OCI-LY1 (cell line): ENCODE data around the gene MYO1A.

Experiments used
- H2AFZ ChIP-seq: fragments of 200-600 bp; sonication (generic), shearing (Covaris generic); 2 replicates; pipeline ENCODE4 v1.6.0; 2014; ENCODE audit warnings: antibody characterized with exemption, mild to moderate bottlenecking, low read length
- H3F3A ChIP-seq: fragments of 200-600 bp; sonication (generic), shearing (Covaris generic); 2 replicates; pipeline ENCODE4 v1.6.0; 2014; ENCODE audit warnings: mild to moderate bottlenecking, antibody characterized with exemption, low read length, moderate library complexity; ENCODE audit not compliant: insufficient read depth
- H3K27ac ChIP-seq: fragments of 200-600 bp; sonication (generic); 2 replicates; pipeline ENCODE4 v1.5.1; 2014; ENCODE audit warnings: low read length, mixed run types, mild to moderate bottlenecking, low read depth; ENCODE audit not compliant: poor library complexity, severe bottlenecking
- H3K27me3 ChIP-seq: fragments of 200-600 bp; sonication (generic); 2 replicates; pipeline ENCODE4 v1.6.0; 2014; ENCODE audit warnings: antibody characterized with exemption, mild to moderate bottlenecking, low read length, moderate library complexity; ENCODE audit not compliant: insufficient read depth
- H3K36me3 ChIP-seq: fragments of 200-600 bp; sonication (generic); 2 replicates; pipeline ENCODE4 v1.6.1; 2014; ENCODE audit warnings: mild to moderate bottlenecking, antibody characterized with exemption, low read length, moderate library complexity, mixed read lengths; ENCODE audit not compliant: insufficient read depth
- H3K4me1 ChIP-seq: fragments of 200-600 bp; sonication (generic); 2 replicates; pipeline ENCODE4 v1.5.1; 2014; ENCODE audit warnings: mild to moderate bottlenecking, low read length, moderate library complexity; ENCODE audit not compliant: insufficient read depth, severe bottlenecking
- H3K4me2 ChIP-seq: fragments of 200-600 bp; sonication (generic), shearing (Covaris generic); 2 replicates; pipeline ENCODE4 v1.6.1; 2014; ENCODE audit warnings: low read length
- H3K4me3 ChIP-seq: fragments of 200-600 bp; sonication (generic); 2 replicates; pipeline ENCODE4 v1.5.1; 2014; ENCODE audit warnings: low read length, low read depth, mild to moderate bottlenecking, mixed read lengths; ENCODE audit not compliant: poor library complexity, severe bottlenecking
- H3K79me2 ChIP-seq: fragments of 200-600 bp; shearing (Covaris generic); 2 replicates; pipeline ENCODE4 v1.6.1; 2016; ENCODE audit warnings: mixed run types, low read length, mixed read lengths; ENCODE audit not compliant: insufficient read depth
- H3K9ac ChIP-seq: fragments of 200-600 bp; sonication (generic), shearing (Covaris generic); 2 replicates; pipeline ENCODE4 v1.6.1; 2014; ENCODE audit warnings: mild to moderate bottlenecking, low read length, mixed read lengths
- H3K9me2 ChIP-seq: fragments of 200-600 bp; sonication (generic), shearing (Covaris generic); 2 replicates; pipeline ENCODE4 v1.6.1; 2014; ENCODE audit warnings: low read depth, mild to moderate bottlenecking, low read length, mixed read lengths
- H3K9me3 ChIP-seq: fragments of 200-600 bp; shearing (Covaris generic); 2 replicates; pipeline ENCODE4 v1.6.1; 2014; ENCODE audit warnings: low read length, mixed read lengths
- H4K20me1 ChIP-seq: fragments of 200-600 bp; sonication (generic), shearing (Covaris generic); 2 replicates; pipeline ENCODE4 v1.6.0; 2016; ENCODE audit warnings: mild to moderate bottlenecking, low read length; ENCODE audit not compliant: insufficient read depth
- CTCF ChIP-seq: fragments of 200-600 bp; sonication (generic), shearing (Covaris generic); IDR thresholded peaks from 2 replicates; pipeline ENCODE4 v1.5.1; 2017; ENCODE audit warnings: mild to moderate bottlenecking, antibody characterized with exemption, low read length, moderate library complexity, mixed read lengths
- EZH2 ChIP-seq: fragments of 200-600 bp; sonication (generic), shearing (Covaris generic); IDR thresholded peaks from 2 replicates; pipeline ENCODE4 v1.8.0; 2017; ENCODE audit warnings: borderline replicate concordance, mixed run types, mild to moderate bottlenecking, antibody characterized with exemption, low read length, moderate library complexity, mixed read lengths

MYO1A gene

GRCh38 chr12:57095440-57095839 is 45.5 kb upstream of the MYO1A start:
- Histone ChIP-seq H3K36me3 (peaks cover 57% of the 10 kb centered on the region; the same call in 1 of the 2 replicates), H3K4me1 (peaks cover 14% of the 10 kb centered on the region), H3K9ac (no peak overlapping the region)

GRCh38 chr12:57094208-57095160 is 44.6 kb upstream of the MYO1A start:
- Histone ChIP-seq H4K20me1 (no peaks in the 10 kb centered on the region), H3K4me1 (peaks cover 20% of the 10 kb centered on the region), H3K4me3 (no peak overlapping the region), H3K9ac (no peak overlapping the region), H3K9me2 (no peaks in the 10 kb centered on the region), H3K79me2 (no peaks in the 10 kb centered on the region), H3K4me2 (no peak overlapping the region; the same call in 1 of the 2 replicates), H3K27ac (no peak overlapping the region), H3K9me3 (no peaks in the 10 kb centered on the region), H3K27me3 (no peaks in the 10 kb centered on the region), H2AFZ (no peak overlapping the region), H3K36me3 (peaks cover 48% of the 10 kb centered on the region; the same call in 1 of the 2 replicates), H3F3A (no peaks in the 10 kb centered on the region)
- TF ChIP-seq EZH2 = no peak
- no peak for TF ChIP-seq CTCF

More at GRCh38 chr12:57095440-57095839, 45.5 kb upstream of the MYO1A start:
- Histone ChIP-seq H3K27ac (no peak overlapping the region), H3F3A (no peaks in the 10 kb centered on the region), H3K9me2 (no peaks in the 10 kb centered on the region), H4K20me1 (no peaks in the 10 kb centered on the region), H3K79me2 (no peaks in the 10 kb centered on the region), H3K27me3 (no peaks in the 10 kb centered on the region), H3K4me3 (no peak overlapping the region), H2AFZ (no peak overlapping the region), H3K4me2 (no peak overlapping the region), H3K9me3 (no peaks in the 10 kb centered on the region)
- no peak for TF ChIP-seq CTCF
- no peak for TF ChIP-seq EZH2

GRCh38 chr12:57093415-57094207 is 43.7 kb upstream of the MYO1A start:
- Histone ChIP-seq H3K27me3 (no peaks in the 10 kb centered on the region), H3K4me3 (peak overlapping the region; percentile 4), H2AFZ (no peak overlapping the region), H3K27ac (no peak overlapping the region), H4K20me1 (no peaks in the 10 kb centered on the region), H3K9ac (peak overlapping the region; percentile 2; the same call in 1 of the 2 replicates), H3K9me3 (no peaks in the 10 kb centered on the region), H3K79me2 (no peaks in the 10 kb centered on the region), H3K9me2 (no peaks in the 10 kb centered on the region), H3K36me3 (peaks cover 39% of the 10 kb centered on the region; the same call in 1 of the 2 replicates), H3K4me2 (peak overlapping the region; percentile 30; the same call in 1 of the 2 replicates), H3F3A (no peaks in the 10 kb centered on the region), H3K4me1 (peaks cover 24% of the 10 kb centered on the region)
- TF ChIP-seq EZH2 = no peak
- TF ChIP-seq CTCF = peak; percentile 66
